Measurements from ENCODE around the gene DPY30.
A peak's percentile ranks its signal among the peaks of the same experiment; 100 is the strongest.
"Not testable (repeated sequence)": the region's sequence is repeated elsewhere in the genome, so short reads cannot be mapped to it uniquely, and the experiment has no call there.

Gene DPY30

GRCh38 chr2:32039447-32040219 is at the start of gene DPY30:
Gene DPY30, minus strand, starts transcription at chr2:32039805. Its CDS starts 349 bp downstream, at chr2:32039456.
- DNase-seq, result peak; percentile 97

DNA sequence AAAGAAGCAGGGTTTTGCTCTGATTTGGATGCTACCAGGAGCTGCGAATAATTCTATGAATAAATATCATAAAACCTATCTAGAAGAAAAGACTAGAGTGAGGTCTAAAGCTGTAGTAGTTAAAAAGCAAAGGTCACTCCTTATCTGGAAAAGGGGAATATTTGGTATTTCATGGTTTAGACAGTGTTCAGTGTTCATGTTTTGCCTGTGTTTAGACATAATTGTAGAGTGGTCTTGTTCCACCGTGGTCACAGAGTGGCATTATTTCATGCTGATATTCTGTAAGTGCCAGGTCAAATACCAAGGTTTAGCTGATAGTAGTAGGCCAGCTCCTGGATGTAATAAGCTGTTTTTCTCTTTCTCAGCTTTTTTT is 34.5 kb upstream of the DPY30 start:
- DNase-seq, result no peak

GRCh38 chr2:32067549-32067948 is 27.9 kb upstream of the DPY30 start:
- no peak for DNase-seq

- no peak for DNase-seq
These were observed 25.1 kb upstream of the DPY30 start for GRCh38 chr2:32064713-32065112.

GRCh38 chr2:32064021-32064601 is 24.5 kb upstream of the DPY30 start:
- peak; percentile 61 for DNase-seq

DNA sequence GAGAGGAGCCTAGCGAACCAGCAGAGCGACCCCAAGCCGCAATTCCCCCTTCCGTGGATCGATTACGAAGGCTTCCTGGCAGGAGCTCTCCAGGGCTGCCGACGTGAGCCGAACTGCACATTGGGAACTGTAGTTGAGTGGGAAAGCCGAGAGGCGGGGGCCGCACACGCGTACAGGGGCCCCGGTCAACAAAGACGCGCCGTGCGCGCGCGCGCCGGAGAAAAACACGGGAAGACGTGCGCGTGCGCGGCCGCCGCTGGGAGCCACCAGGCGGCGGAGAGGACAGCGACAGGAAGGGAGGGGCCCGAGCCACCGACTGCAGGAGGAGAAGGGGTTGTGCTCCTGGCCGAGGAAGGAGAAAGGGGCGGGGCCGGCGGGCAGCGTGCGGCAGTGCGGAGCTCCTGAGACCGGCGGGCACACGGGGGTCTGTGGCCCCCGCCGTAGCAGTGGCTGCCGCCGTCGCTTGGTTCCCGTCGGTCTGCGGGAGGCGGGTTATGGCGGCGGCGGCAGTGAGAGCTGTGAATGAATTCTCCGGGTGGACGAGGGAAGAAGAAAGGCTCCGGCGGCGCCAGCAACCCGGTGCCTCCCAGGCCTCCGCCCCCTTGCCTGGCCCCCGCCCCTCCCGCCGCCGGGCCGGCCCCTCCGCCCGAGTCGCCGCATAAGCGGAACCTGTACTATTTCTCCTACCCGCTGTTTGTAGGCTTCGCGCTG is 23.9 kb upstream of the DPY30 start, which contains the start of gene SPAST:
Gene SPAST (plus strand): TSS at position 247 of the 711 bp plus-strand sequence. CDS start 276 bp downstream, at position 523.
- peak; percentile 99 for DNase-seq

- peak; percentile 63 for DNase-seq
These were observed 22.6 kb upstream of the DPY30 start for GRCh38 chr2:32061973-32062861.

GRCh38 chr2:32061430-32061829 is 21.8 kb upstream of the DPY30 start:
- no peak for DNase-seq

GRCh38 chr2:32060266-32060665 is 20.7 kb upstream of the DPY30 start:
- no peak for DNase-seq

GRCh38 chr2:32058130-32058529 is 18.5 kb upstream of the DPY30 start:
- no peak for DNase-seq

GRCh38 chr2:32054583-32054982 is 15.0 kb upstream of the DPY30 start:
- DNase-seq, result not testable (repeated sequence)

GRCh38 chr2:32051836-32052439 is 12.3 kb upstream of the DPY30 start:
- no peak for DNase-seq

GRCh38 chr2:32043561-32043960 is 4.0 kb upstream of the DPY30 start:
- DNase-seq, result no peak

DNA sequence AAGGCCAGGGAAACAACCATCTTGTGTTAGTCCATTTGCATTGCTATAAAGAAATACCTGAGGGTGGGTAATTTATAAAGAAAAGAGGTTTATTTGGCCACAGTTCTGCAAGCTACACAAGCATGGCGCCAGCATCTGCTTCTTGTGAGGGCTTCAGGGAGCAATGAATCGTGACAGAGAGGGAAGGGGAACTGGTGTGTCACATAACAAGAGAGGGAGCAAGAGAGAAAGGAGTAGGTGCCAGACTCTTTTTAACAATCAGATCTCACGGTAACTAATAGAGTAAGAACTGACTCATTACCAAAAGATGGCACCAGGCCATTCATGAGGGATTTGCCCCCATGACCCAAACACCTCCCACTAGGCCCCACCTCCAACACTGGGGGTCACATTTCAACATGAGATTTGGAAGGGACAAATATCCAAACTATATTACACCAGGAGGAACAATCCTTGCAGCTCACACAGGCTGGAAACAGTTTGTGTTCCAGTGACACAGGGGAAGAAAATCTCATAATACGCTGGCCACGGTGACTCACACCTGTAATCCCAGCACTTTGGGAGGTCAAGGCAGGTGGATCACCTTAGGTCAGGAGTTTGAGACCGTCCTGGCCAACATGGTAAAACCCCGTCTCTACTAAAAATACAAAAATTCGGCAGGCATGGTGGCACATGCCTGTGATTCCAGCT is 5.3 kb downstream of the DPY30 start:
- not testable (repeated sequence) for DNase-seq

- not testable (repeated sequence) for DNase-seq
These were observed 20.7 kb downstream of the DPY30 start for GRCh38 chr2:32018789-32019482.

- no peak for DNase-seq
These were observed 26.7 kb downstream of the DPY30 start for GRCh38 chr2:32012872-32013271.

GRCh38 chr2:32011485-32011960 is 28.1 kb downstream of the DPY30 start:
- DNase-seq, result no peak

DNA sequence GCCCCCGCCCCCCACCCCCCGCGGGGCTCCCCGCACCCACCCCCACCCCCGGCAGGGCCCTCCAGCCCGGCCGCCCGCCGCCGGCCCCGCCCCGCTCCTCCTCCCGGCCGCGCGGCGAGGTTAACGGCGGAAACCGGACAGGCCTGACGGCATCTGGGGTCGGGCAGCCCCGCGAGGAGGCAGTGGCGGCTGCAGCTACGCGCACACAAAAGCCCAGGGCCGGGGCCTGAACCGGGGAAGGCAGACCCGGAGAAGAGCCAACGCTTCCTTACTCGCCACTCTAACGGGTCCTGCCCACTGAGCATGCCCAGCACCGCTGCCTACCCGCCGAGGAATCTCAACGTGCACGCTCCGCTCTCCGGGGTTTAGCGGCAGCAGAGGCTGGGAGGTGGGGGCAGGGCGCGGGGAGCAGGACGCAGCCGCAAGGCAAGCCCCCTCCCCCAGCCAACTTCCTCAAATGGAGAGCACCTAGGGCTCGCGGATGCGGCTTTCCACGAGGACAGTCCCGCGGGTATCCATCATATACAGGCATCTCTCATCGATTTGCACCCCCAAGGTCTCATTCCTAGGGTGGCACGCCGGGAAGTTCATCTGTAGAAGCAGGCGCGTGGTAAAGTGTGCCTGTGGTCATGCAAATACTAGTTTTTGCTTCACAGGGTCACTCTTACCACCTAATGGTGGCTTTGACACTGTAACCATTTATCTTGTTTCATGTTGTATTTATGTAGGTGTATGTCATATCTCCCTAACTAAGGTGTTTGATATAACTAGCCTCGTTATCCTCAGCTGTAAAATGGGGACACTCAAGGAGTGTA is 28.7 kb downstream of the DPY30 start, which contains the start of gene MEMO1:
Gene MEMO1 (minus strand): TSS at position 339 of the 815 bp plus-strand sequence. CDS start 761 bp downstream, outside the sequence.
- DNase-seq, result peak; percentile 98

DNA sequence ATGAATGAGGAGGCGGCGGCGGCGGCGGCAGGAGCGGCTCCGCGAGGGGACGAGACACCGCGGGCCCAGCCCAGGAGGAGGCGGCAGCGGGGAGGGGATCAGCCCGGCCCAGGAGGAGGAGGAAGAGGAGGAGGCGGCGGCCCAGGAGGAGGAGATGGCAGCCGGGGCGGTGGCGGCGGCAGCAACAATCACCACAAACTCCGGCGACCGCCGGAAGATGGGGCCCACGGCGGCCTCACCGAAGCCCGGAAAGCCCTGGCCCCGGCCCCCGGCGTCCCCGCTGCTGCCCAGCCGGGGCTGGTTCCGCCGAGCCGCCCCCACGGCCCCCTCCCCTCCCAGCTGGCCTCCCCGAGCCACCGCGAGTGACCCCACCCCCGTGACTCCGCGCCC is 29.3 kb downstream of the DPY30 start:
- DNase-seq, result peak; percentile 68

Measured in eye (tissue), 1 donor.